Esophagus squamous epithelium (tissue), 5 donors: ENCODE data around the gene SF3A2. TPM values are rescaled to one million over a fixed set of nuclear protein-coding genes. Genes with fewer than 3 reads are reported as not detected.

Experiments used
- DNase-seq: peaks from one replicate; lab custom pipeline; 2025; lab: John Stamatoyannopoulos, UW
- H3K27ac ChIP-seq, 4 donors: fragments of 200-600 bp; sonication (generic); one replicate each; pipeline ENCODE4 v1.5.1; 2016 to 2019; ENCODE audit warnings: mild to moderate bottlenecking in 1 of 4
- H3K27me3 ChIP-seq, 4 donors: fragments of 200-600 bp; sonication (generic); 1 replicate in 3 of 4; 2 replicates in 1 of 4; pipeline versions ENCODE4 v1.5.1 to v1.6.0; 2017 to 2021; ENCODE audit warnings: antibody characterized with exemption in 1 of 4
- H3K36me3 ChIP-seq, 3 donors: fragments of 200-600 bp; sonication (generic); one replicate each; pipeline ENCODE4 v1.5.1; 2016 to 2019
- H3K4me1 ChIP-seq, 3 donors: fragments of 200-600 bp; sonication (generic); one replicate each; pipeline ENCODE4 v1.5.1; 2017 to 2019
- H3K4me3 ChIP-seq, 4 donors: fragments of 200-600 bp; sonication (generic); 1 replicate in 3 of 4; 2 replicates in 1 of 4; pipeline ENCODE4 v1.5.1; 2016 to 2019; ENCODE audit warnings: mild to moderate bottlenecking in 2 of 4, moderate library complexity in 1 of 4
- H3K9me3 ChIP-seq, 3 donors: fragments of 200-600 bp; sonication (generic); one replicate each; pipeline ENCODE4 v1.5.1; 2016 to 2019
- POLR2A ChIP-seq, 4 donors: fragments of 450-650 bp; IDR thresholded peaks; one replicate each; pipeline ENCODE4 v1.6.1; 2017; ENCODE audit warnings: antibody characterized with exemption in 4 of 4, mild to moderate bottlenecking in 4 of 4, moderate library complexity in 3 of 4
- WGBS, 2 donors: methylation state at CpG; one replicate each; pipeline ENCODE4 v1.1.5; 2018; 5-methylcytosine and 5-hydroxymethylcytosine counted together
- intact Hi-C: fragments of 100-400 bp; cut with DNase I; formaldehyde crosslinking; loops from one replicate; pipeline ENCODE4 v1.15.0; 2022
- total RNA-seq, 4 donors: library from RNA; depleted of rRNA; stranded (reverse); fragments of >200 nt; gene quantifications; one replicate each; pipeline ENCODE4 v1.1.0, GENCODE V29; 2016
- TF ChIP-seq, protein P1 (sequence below), 6 experiments: fragments of 450-650 bp in 4 of 6; fragments of 200-600 bp in 2 of 6; sonication (generic) in 2 of 6; IDR thresholded peaks; one replicate each; pipeline ENCODE4 v1.5.1; 2016 to 2019; ENCODE audit warnings: antibody characterized with exemption in 6 of 6, mild to moderate bottlenecking in 4 of 6, moderate library complexity in 4 of 6
- donor health status: DM: yes; HTN: yes; CAD: no.

Gene SF3A2
- total RNA-seq, 4 donors from 2014 or later = 19.3 to 39.7 (median 31.3) TPM

DNA sequence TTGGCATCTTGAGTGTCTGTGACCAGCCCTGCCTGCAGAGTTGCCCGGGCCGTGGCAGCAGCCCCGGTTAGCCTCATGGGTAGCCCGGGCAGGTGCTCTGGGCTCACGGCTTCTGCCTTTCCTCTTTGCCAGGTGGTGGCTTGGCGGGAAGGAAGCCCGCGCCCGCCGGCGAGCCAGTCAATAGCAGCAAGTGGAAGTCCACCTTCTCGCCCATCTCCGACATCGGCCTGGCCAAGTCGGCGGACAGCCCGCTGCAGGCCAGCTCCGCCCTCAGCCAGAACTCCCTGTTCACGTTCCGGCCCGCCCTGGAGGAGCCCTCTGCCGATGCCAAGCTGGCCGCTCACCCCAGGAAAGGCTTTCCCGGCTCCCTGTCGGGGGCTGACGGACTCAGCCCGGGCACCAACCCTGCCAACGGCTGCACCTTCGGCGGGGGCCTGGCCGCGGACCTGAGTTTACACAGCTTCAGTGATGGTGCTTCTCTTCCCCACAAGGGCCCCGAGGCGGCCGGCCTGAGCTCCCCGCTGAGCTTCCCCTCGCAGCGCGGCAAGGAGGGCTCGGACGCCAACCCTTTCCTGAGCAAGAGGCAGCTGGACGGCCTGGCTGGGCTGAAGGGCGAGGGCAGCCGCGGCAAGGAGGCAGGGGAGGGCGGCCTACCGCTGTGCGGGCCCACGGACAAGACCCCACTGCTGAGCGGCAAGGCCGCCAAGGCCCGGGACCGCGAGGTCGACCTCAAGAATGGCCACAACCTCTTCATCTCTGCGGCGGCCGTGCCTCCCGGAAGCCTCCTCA is 10.4 kb upstream of the SF3A2 start:
- intact Hi-C loops = no loop called here
- Histone ChIP-seq H3K27me3 (no peaks in the 10 kb centered on the region), H3K4me3 (no peak overlapping the region), H3K36me3 (peaks cover 40 to 100% (median 61%) of the 10 kb centered on the region in 3 donors), H3K27ac (no peak overlapping the region), H3K4me1 (peaks cover 0 to 35% (median 4%) of the 10 kb centered on the region in 3 donors), H3K9me3 (no peaks in the 10 kb centered on the region)
- TF ChIP-seq POLR2A (IDR thresholded peaks at IDR 0.05) = no peak
- TF ChIP-seq, protein P1, sequence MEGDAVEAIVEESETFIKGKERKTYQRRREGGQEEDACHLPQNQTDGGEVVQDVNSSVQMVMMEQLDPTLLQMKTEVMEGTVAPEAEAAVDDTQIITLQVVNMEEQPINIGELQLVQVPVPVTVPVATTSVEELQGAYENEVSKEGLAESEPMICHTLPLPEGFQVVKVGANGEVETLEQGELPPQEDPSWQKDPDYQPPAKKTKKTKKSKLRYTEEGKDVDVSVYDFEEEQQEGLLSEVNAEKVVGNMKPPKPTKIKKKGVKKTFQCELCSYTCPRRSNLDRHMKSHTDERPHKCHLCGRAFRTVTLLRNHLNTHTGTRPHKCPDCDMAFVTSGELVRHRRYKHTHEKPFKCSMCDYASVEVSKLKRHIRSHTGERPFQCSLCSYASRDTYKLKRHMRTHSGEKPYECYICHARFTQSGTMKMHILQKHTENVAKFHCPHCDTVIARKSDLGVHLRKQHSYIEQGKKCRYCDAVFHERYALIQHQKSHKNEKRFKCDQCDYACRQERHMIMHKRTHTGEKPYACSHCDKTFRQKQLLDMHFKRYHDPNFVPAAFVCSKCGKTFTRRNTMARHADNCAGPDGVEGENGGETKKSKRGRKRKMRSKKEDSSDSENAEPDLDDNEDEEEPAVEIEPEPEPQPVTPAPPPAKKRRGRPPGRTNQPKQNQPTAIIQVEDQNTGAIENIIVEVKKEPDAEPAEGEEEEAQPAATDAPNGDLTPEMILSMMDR (IDR thresholded peaks at IDR 0.05) = no peak
- DNase-seq = no peak
- 85 to 86% methylated on average over 13 to 15 of the region's 59 CpGs for WGBS, 2 donors

- Histone ChIP-seq H3K27ac (peak overlapping the region in 2 of 4 donors; percentile 33 to 34), H3K4me1 (peaks cover 0 to 41% (median 4%) of the 10 kb centered on the region in 3 donors), H3K36me3 (peaks cover 40 to 100% (median 60%) of the 10 kb centered on the region in 3 donors), H3K27me3 (no peaks in the 10 kb centered on the region), H3K4me3 (no peak overlapping the region), H3K9me3 (no peaks in the 10 kb centered on the region)
- DNase-seq = no peak
- no peak for TF ChIP-seq POLR2A (IDR thresholded peaks at IDR 0.05)
- TF ChIP-seq, protein P1 (IDR thresholded peaks at IDR 0.05) = no peak
- WGBS, 2 donors = 88 to 94% methylated on average over 3 to 45 of the region's 53 CpGs
- intact Hi-C loops = no loop called here
Measured at GRCh38 chr19:2226840-2227360, 9.7 kb upstream of the SF3A2 start.

DNA sequence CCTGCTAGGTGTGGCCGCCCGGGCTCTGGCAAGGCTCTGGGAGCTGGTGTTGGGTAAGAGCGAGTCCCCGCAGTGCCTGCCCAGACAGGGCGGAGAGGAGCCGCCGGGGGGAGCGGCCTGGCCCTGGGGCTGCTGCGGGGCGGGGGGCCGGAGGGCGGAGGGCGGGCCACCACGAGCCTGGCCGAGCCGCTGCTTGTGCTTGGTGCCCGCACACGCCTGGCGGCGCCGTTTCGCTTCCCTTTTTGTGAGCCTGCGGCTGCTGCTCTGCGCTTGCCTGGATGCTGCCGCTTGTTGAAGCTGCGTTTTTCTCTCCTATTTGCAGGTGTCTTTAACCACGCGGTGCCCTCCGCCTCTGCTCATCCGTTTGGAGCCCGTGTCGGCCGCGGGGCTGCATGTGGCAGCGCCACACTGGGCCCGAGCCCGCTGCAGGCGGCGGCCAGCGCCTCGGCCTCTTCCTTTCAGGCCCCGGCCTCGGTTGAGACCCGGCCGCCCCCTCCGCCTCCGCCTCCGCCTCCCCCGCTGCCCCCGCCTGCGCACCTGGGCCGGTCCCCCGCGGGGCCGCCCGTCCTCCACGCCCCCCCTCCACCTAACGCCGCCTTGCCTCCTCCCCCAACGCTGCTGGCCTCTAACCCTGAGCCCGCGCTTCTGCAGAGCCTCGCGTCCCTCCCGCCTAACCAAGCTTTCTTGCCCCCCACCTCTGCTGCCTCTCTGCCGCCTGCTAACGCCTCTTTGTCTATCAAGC is 9.0 kb upstream of the SF3A2 start:
- 61 to 71% methylated on average over 15 to 38 of the region's 67 CpGs for WGBS, 2 donors
- Histone ChIP-seq H3K4me1 (peaks cover 0 to 46% (median 4%) of the 10 kb centered on the region in 3 donors), H3K36me3 (peaks cover 35 to 100% (median 55%) of the 10 kb centered on the region in 3 donors), H3K9me3 (no peaks in the 10 kb centered on the region), H3K4me3 (peak overlapping the region in 1 of 4 donors; percentile 21), H3K27ac (peak overlapping the region in 3 of 4 donors; percentile 11 to 34 (median 33)), H3K27me3 (no peaks in the 10 kb centered on the region)
- intact Hi-C loops = no loop called here
- DNase-seq = no peak
- TF ChIP-seq POLR2A (IDR thresholded peaks at IDR 0.05) = no peak
- TF ChIP-seq, protein P1 (IDR thresholded peaks at IDR 0.05) = no peak

DNA sequence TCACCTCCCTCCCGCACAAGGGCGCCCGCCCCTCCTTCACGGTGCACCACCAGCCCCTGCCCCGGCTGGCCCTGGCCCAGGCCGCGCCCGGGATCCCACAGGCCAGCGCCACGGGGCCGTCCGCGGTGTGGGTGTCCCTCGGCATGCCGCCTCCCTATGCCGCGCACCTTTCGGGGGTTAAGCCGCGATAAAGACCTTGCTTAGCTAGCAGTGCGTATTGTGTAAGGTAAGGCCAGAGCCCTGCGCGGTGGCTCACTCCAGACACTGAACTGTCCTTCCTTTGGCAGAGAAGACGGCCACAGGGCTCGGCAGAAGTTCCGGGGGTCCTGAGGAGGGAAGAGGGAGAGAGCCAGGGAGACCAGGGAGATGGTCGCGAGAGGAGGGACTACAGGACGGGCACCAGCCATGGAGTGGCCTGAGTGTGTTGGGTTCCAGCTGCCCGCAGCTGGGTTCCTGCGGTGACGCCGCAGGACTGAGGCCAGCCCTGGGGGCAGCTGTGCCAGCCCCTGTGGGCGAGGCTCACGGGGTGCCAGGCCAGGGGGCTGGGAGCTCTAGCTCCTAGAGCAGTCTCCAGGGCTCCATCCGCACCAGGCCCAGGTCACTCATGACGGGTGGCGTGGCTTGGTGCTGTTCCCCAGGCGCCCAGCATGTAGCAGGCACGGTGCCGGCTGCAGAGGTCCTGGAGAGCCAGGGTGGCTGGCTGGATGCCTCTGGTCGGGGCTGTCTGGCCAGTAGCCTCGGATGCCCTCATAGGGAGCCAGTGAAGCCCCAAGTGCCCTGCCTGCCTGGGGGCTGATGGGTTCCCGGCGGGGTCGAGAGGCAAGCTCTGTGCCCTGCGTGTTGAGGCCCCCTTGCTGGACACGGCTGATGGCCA is 8.2 kb upstream of the SF3A2 start:
- Histone ChIP-seq H3K4me1 (peaks cover 0 to 54% (median 4%) of the 10 kb centered on the region in 3 donors), H3K9me3 (no peaks in the 10 kb centered on the region), H3K27ac (peak overlapping the region in 2 of 4 donors; percentile 11 to 34), H3K27me3 (no peaks in the 10 kb centered on the region), H3K36me3 (peaks cover 35 to 100% (median 55%) of the 10 kb centered on the region in 3 donors), H3K4me3 (no peak overlapping the region)
- WGBS, 2 donors = 88 to 92% methylated on average over 12 to 27 of the region's 48 CpGs
- intact Hi-C loops = no loop called here
- TF ChIP-seq POLR2A (IDR thresholded peaks at IDR 0.05) = no peak
- TF ChIP-seq, protein P1 (IDR thresholded peaks at IDR 0.05) = no peak
- no peak for DNase-seq
